ENCODE measurements around the gene BRSK1.

DNA sequence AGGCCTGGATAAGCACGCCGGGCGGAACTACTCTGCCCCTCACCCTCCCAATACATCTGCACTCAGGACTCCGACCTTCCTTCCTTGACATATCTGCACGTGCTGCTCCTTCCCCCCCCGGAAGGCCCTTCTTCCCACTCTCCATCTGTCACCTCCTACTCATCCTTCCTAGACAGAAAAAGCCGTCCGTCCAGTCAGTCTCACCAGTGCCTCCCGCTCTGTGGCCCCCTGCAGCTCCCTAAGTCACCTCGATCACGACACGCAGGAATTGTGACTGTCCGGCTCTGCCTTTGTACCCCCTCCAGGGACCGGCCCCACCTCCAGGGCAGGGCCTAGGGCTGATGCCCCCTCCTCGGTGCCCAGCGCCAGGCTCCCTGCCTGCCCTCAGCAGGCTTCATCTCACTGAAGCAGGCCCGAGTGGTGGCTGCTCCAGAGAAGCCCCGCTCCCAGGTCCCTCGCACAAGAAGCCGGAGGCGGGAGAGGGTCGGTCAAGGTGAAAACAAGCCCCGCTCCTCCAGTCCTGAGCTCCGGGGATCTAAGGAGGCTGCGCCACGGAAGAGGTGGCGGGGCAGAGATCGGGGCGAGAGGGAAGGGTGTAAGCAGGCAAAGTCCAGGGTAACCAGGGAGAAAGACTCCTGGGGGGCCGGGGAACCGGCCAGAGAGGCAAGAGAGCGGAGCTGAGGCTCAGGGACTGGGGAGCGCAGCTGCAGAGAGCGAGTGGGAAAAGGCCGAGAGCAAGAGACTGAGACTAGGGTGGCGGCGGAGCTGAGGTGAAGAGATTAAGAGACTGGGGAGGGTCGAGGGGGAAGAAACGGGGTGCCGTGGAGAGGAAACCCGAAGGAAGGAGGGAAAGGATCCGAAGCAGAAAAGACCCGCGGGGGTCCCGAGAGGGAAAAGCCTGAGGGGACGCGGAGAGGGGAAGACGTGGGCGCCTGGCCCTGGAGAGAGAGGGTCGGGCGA, 26.1 kb upstream of the BRSK1 start:
- TF ChIP-seq, protein P1, sequence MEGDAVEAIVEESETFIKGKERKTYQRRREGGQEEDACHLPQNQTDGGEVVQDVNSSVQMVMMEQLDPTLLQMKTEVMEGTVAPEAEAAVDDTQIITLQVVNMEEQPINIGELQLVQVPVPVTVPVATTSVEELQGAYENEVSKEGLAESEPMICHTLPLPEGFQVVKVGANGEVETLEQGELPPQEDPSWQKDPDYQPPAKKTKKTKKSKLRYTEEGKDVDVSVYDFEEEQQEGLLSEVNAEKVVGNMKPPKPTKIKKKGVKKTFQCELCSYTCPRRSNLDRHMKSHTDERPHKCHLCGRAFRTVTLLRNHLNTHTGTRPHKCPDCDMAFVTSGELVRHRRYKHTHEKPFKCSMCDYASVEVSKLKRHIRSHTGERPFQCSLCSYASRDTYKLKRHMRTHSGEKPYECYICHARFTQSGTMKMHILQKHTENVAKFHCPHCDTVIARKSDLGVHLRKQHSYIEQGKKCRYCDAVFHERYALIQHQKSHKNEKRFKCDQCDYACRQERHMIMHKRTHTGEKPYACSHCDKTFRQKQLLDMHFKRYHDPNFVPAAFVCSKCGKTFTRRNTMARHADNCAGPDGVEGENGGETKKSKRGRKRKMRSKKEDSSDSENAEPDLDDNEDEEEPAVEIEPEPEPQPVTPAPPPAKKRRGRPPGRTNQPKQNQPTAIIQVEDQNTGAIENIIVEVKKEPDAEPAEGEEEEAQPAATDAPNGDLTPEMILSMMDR (CRISPR knock-in tag; IDR thresholded peaks at IDR 0.05), result no peak
- TF ChIP-seq ASH2L (IDR thresholded peaks at IDR 0.05; ENCODE audit: insufficient read length, low read depth, low read length), result no peak
